ENCODE data around the gene SRSF8. TPM values are rescaled to one million over a fixed set of nuclear protein-coding genes. Genes with fewer than 3 reads are reported as not detected.

The SRSF8 gene
- total and polyA plus RNA-seq, 4 donors, result 22.6 to 49.0 (median 32.7) TPM

GRCh38 chr11:95070471-95070870 is 3.8 kb downstream of the SRSF8 start:
- Histone ChIP-seq H3K9me3 (ENCODE audit: control insufficient read depth in 4 of 4, insufficient read depth in 3 of 4, low read length in 3 of 4) (no peaks in the 10 kb centered on the region), H3K4me3 (no peak overlapping the region), H3K9ac (ENCODE audit: insufficient read depth in 1 of 2, low read length in 2 of 2) (no peak overlapping the region), H3K27me3 (ENCODE audit: control insufficient read depth in 3 of 3, insufficient read depth in 3 of 3, low read length in 2 of 3) (no peaks in the 10 kb centered on the region), H3K4me1 (ENCODE audit: control insufficient read depth in 5 of 5, insufficient read depth in 5 of 5, low read length in 5 of 5) (peaks cover 6 to 32% (median 9%) of the 10 kb centered on the region in 5 donors), H3K27ac (ENCODE audit: low read depth in 1 of 2, low read length in 1 of 2) (no peak overlapping the region), H3K36me3 (ENCODE audit: control insufficient read depth in 4 of 4, insufficient read depth in 4 of 4, low read length in 4 of 4) (no peaks in the 10 kb centered on the region)
- 90 to 97% methylated on average over 1 of the region's 1 CpG for WGBS, 2 donors
- TF ChIP-seq CTCF (IDR thresholded peaks at IDR 0.05; ENCODE audit: control extremely low read depth, extremely low read depth), result no peak
- no peak for ATAC-seq (ENCODE audit: insufficient read depth, low FRiP score)
- no peak for DNase-seq

GRCh38 chr11:95072948-95073347 is 6.2 kb downstream of the SRSF8 start:
- TF ChIP-seq CTCF (IDR thresholded peaks at IDR 0.05; ENCODE audit: control extremely low read depth, extremely low read depth), result no peak
- H3K4me1 ChIP-seq (ENCODE audit: control insufficient read depth in 5 of 5, insufficient read depth in 5 of 5, low read length in 5 of 5), result peaks cover 6 to 28% (median 11%) of the 10 kb centered on the region in 5 donors
- ATAC-seq (ENCODE audit: insufficient read depth, low FRiP score), result no peak

GRCh38 chr11:95074792-95075563 is 8.3 kb downstream of the SRSF8 start:
- Histone ChIP-seq H3K36me3 (ENCODE audit: control insufficient read depth in 4 of 4, insufficient read depth in 4 of 4, low read length in 4 of 4) (no peaks in the 10 kb centered on the region), H3K27me3 (ENCODE audit: control insufficient read depth in 3 of 3, insufficient read depth in 3 of 3, low read length in 2 of 3) (no peaks in the 10 kb centered on the region), H3K4me3 (no peak overlapping the region), H3K9ac (ENCODE audit: insufficient read depth in 1 of 2, low read length in 2 of 2) (peak overlapping the region in 1 of 2 donors; percentile 17), H3K4me1 (ENCODE audit: control insufficient read depth in 5 of 5, insufficient read depth in 5 of 5, low read length in 5 of 5) (peaks cover 6 to 23% (median 11%) of the 10 kb centered on the region in 5 donors), H3K9me3 (ENCODE audit: control insufficient read depth in 4 of 4, insufficient read depth in 3 of 4, low read length in 3 of 4) (no peaks in the 10 kb centered on the region), H3K27ac (ENCODE audit: low read depth in 1 of 2, low read length in 1 of 2) (peak overlapping the region in 1 of 2 donors; percentile 52)
- TF ChIP-seq CTCF (IDR thresholded peaks at IDR 0.05; ENCODE audit: control extremely low read depth, extremely low read depth), result no peak
- ATAC-seq (ENCODE audit: insufficient read depth, low FRiP score) (no peak), DNase-seq (peak; percentile 54 to 71 (median 62))
- WGBS, 2 donors, result 22 to 43% methylated on average over 8 of the region's 8 CpGs

More at GRCh38 chr11:95072948-95073347, 6.2 kb downstream of the SRSF8 start:
- Histone ChIP-seq H3K4me3 (no peak overlapping the region), H3K27me3 (ENCODE audit: control insufficient read depth in 3 of 3, insufficient read depth in 3 of 3, low read length in 2 of 3) (no peaks in the 10 kb centered on the region), H3K9ac (ENCODE audit: insufficient read depth in 1 of 2, low read length in 2 of 2) (no peak overlapping the region), H3K36me3 (ENCODE audit: control insufficient read depth in 4 of 4, insufficient read depth in 4 of 4, low read length in 4 of 4) (no peaks in the 10 kb centered on the region), H3K27ac (ENCODE audit: low read depth in 1 of 2, low read length in 1 of 2) (no peak overlapping the region), H3K9me3 (ENCODE audit: control insufficient read depth in 4 of 4, insufficient read depth in 3 of 4, low read length in 3 of 4) (no peaks in the 10 kb centered on the region)
- DNase-seq, result no peak

All from lung (tissue), 12 donors.